Upper lobe of right lung (tissue), 1 donor: Measurements from ENCODE around the gene TBX15. TPM values are rescaled to one million over a fixed set of nuclear protein-coding genes. Genes with fewer than 3 reads are reported as not detected.
"Not testable (repeated sequence)": the region's sequence is repeated elsewhere in the genome, so short reads cannot be mapped to it uniquely, and the experiment has no call there.

ENCODE experiments used
- ATAC-seq: fragments of 200-7000 bp; cut with Tn5 transposase; one replicate; pipeline ENCODE4 v1.9.1; 2020; ENCODE audit warnings: mild to moderate bottlenecking, moderate library complexity
- DNase-seq: peaks from one replicate; pipeline ENCODE4 v3.0.0-alpha.2; 2020
- H3K27ac ChIP-seq: fragments of 200-600 bp; one replicate; pipeline ENCODE4 v1.8.0; 2022
- H3K27me3 ChIP-seq: fragments of 200-600 bp; one replicate; pipeline ENCODE4 v1.8.0; 2022; ENCODE audit warnings: mild to moderate bottlenecking
- H3K36me3 ChIP-seq: fragments of 200-600 bp; one replicate; pipeline ENCODE4 v1.8.0; 2022
- H3K4me1 ChIP-seq: fragments of 200-600 bp; one replicate; pipeline ENCODE4 v1.8.0; 2022
- H3K4me3 ChIP-seq: fragments of 200-600 bp; one replicate; pipeline ENCODE4 v1.8.0; 2022; ENCODE audit warnings: mild to moderate bottlenecking
- H3K9me3 ChIP-seq: fragments of 200-600 bp; one replicate; pipeline ENCODE4 v1.8.0; 2022
- intact Hi-C: fragments of 100-400 bp; cut with DNase I; formaldehyde crosslinking; loops from one replicate; pipeline ENCODE4 v1.11.0; 2022
- total RNA-seq: library from RNA; stranded (reverse); fragmentation: NEBNext Ultra II Directional; extraction: Animal tissue kit (Norgen Biotek cat#: 25700); gene quantifications from one replicate; pipeline ENCODE4 v1.2.1, GENCODE V29; 2021
- TF ChIP-seq, protein P1 (sequence below): fragments of 200-600 bp; IDR thresholded peaks from one replicate; pipeline ENCODE4 v1.8.0; 2022; ENCODE audit warnings: antibody characterized with exemption
- donor health status: DM: no; HTN: yes; CAD: no; lungs with severe emphysema.

Gene TBX15
- total RNA-seq, 1 donor from 2014 or later, result 0.64 TPM

GRCh38 chr1:118960026-118960561 lies 28.0 kb downstream of the TBX15 start:
- Histone ChIP-seq H3K27me3 (no peaks in the 10 kb centered on the region), H3K4me3 (no peak overlapping the region), H3K27ac (no peak overlapping the region), H3K36me3 (no peaks in the 10 kb centered on the region), H3K4me1 (no peaks in the 10 kb centered on the region), H3K9me3 (no peaks in the 10 kb centered on the region)
- intact Hi-C loops, result no loop called here
- DNase-seq (no peak), ATAC-seq (no peak)
- TF ChIP-seq, protein P1, sequence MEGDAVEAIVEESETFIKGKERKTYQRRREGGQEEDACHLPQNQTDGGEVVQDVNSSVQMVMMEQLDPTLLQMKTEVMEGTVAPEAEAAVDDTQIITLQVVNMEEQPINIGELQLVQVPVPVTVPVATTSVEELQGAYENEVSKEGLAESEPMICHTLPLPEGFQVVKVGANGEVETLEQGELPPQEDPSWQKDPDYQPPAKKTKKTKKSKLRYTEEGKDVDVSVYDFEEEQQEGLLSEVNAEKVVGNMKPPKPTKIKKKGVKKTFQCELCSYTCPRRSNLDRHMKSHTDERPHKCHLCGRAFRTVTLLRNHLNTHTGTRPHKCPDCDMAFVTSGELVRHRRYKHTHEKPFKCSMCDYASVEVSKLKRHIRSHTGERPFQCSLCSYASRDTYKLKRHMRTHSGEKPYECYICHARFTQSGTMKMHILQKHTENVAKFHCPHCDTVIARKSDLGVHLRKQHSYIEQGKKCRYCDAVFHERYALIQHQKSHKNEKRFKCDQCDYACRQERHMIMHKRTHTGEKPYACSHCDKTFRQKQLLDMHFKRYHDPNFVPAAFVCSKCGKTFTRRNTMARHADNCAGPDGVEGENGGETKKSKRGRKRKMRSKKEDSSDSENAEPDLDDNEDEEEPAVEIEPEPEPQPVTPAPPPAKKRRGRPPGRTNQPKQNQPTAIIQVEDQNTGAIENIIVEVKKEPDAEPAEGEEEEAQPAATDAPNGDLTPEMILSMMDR, result no peak

DNA sequence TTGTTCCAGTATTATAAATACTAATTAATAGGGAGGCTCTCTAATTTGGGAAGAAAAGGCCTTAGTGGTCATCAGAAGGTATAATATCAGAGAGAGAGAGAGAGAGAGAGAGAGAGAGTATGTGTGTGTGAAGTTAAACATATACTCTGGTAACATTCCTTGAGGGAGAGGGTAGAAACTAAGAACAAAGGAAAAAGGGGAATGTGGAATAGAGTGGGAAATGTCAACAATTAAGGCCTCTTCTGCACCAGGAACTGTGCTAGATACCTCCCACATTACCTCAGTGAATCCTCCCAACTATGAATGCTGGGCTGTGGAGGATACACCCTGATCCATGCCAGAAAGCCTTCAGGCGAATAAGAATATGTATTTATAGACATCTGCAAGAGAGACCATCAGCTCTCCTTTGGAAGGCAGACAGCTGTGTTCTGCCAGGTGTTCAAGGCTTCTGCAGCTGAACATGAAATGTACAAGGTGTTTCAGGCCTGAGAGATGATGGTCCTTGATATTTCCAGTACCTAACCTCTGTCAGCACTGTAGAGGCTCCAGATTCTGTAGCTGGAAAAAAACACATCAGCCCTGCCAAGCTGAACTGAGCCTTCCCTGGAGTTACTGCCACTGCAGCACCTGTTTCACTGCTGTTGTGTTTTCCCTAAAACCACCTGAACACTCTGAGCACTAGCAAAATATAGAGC lies 29.1 kb downstream of the TBX15 start:
- no peak overlapping the region for H3K27ac ChIP-seq
- H3K9me3 ChIP-seq, result no peaks in the 10 kb centered on the region
- TF ChIP-seq, protein P1, result no peak
- intact Hi-C loops, result no loop called here
- DNase-seq (no peak), ATAC-seq (no peak)
- no peaks in the 10 kb centered on the region for H3K4me1 ChIP-seq
- H3K4me3 ChIP-seq, result no peak overlapping the region
- H3K27me3 ChIP-seq, result no peaks in the 10 kb centered on the region
- H3K36me3 ChIP-seq, result no peaks in the 10 kb centered on the region

GRCh38 chr1:118958140-118958539 lies 30.0 kb downstream of the TBX15 start:
- Histone ChIP-seq H3K4me1 (no peaks in the 10 kb centered on the region), H3K4me3 (no peak overlapping the region), H3K9me3 (no peaks in the 10 kb centered on the region), H3K36me3 (no peaks in the 10 kb centered on the region), H3K27ac (no peak overlapping the region), H3K27me3 (no peaks in the 10 kb centered on the region)
- intact Hi-C loops, result no loop called here
- TF ChIP-seq, protein P1, result no peak
- ATAC-seq (no peak), DNase-seq (no peak)

DNA sequence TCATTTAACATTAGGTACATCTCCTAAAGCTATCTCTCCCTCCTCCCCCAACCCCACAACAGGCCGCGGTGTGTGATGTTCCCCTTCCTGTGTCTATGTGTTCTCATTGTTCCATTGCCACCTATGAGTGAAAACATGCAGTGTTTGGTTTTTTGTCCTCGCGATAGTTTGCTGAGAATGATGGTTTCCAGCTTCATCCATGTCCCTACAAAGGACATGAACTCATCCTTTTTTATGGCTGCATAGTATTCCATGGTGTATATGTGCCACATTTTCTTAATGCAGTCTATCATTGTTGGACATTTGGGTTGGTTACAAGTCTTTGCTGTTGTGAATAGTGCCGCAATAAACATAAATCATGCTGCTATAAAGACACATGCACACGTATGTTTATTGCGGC lies 30.6 kb downstream of the TBX15 start:
- H3K9me3 ChIP-seq, intact Hi-C loops, ATAC-seq: not testable (repeated sequence)

GRCh38 chr1:118954301-118954905 lies 33.7 kb downstream of the TBX15 start:
- Histone ChIP-seq H3K4me1 (no peaks in the 10 kb centered on the region), H3K27ac (no peak overlapping the region), H3K36me3 (no peaks in the 10 kb centered on the region), H3K4me3 (no peak overlapping the region), H3K27me3 (no peaks in the 10 kb centered on the region), H3K9me3 (no peaks in the 10 kb centered on the region)
- ATAC-seq (no peak), DNase-seq (no peak)
- TF ChIP-seq, protein P1, result no peak
- intact Hi-C loops, result no loop called here

More for the DNA sequence above, 30.6 kb downstream of the TBX15 start:
- not testable (repeated sequence) for H3K4me3 ChIP-seq, DNase-seq, H3K36me3 ChIP-seq, H3K4me1 ChIP-seq, H3K27ac ChIP-seq, H3K27me3 ChIP-seq

GRCh38 chr1:118951270-118951936 lies 36.7 kb downstream of the TBX15 start:
- Histone ChIP-seq H3K4me1 (no peaks in the 10 kb centered on the region), H3K27ac (no peak overlapping the region), H3K4me3 (no peak overlapping the region), H3K9me3 (no peaks in the 10 kb centered on the region), H3K27me3 (no peaks in the 10 kb centered on the region), H3K36me3 (no peaks in the 10 kb centered on the region)
- TF ChIP-seq, protein P1, result no peak
- ATAC-seq, result no peak
- no peak for DNase-seq
- intact Hi-C loops, result no loop called here
